HepG2 (cell line): ENCODE data around the gene PODN. TPM values are rescaled to one million over a fixed set of nuclear protein-coding genes. Genes with fewer than 3 reads are reported as not detected.

Source experiments
- ATAC-seq: fragments of 200-7000 bp; cut with Tn5 transposase; 3 replicates; pipeline ENCODE4 v1.9.1; 2020; ENCODE audit warnings: mild to moderate bottlenecking, moderate library complexity
- BruUV-seq: library from RNA; stranded (reverse); fragments of 400-500 nt; replicated peaks from 2 replicates; lab custom pipeline; 2021; lab: Mats Ljungman, UMichigan
- CTCF ChIA-PET: fragments of 300-600 bp; formaldehyde crosslinking; extraction: SDS; loops from one replicate; lab custom pipeline; 2021; ENCODE audit warnings: low total read pairs, inconsistent platforms, low intra/inter-chr PET ratio; lab: Yijun Ruan, JAX
- POLR2A ChIA-PET: fragments of 350-600 bp; sonication (Branson Sonifier 250); formaldehyde crosslinking; loops from one replicate; lab custom pipeline; 2020; ENCODE audit warnings: antibody characterized with exemption, inconsistent platforms; lab: Yijun Ruan, JAX
- DNase-seq: peaks from one replicate; pipeline ENCODE4 v3.0.0-alpha.2; 2015; ENCODE audit warnings: low spot score
- FAIRE-seq: peaks from 3 replicates; lab custom pipeline; 2011; peaks lifted over from hg19 to GRCh38; lab: Jason Lieb, UNC
- H2AFZ ChIP-seq: one replicate; pipeline ENCODE4 v1.6.1; 2011; ENCODE audit warnings: low read length, inconsistent platforms
- H3K27ac ChIP-seq: fragments of 300-600 bp; 3 replicates; pipeline ENCODE4 v1.8.0; 2011; ENCODE audit warnings: mixed run types, mild to moderate bottlenecking, mixed read lengths, low read length, inconsistent platforms; ENCODE audit not compliant: insufficient read depth; ENCODE audit errors: extremely low read length
- H3K27me3 ChIP-seq, 2 experiments: fragments of 200-600 bp in 1 of 2; 2 replicates in 1 of 2; 3 replicates in 1 of 2; pipeline versions ENCODE4 v1.6.0 to v1.8.0; 2011; ENCODE audit warnings: low read length in 2 of 2, mild to moderate bottlenecking in 2 of 2, moderate library complexity in 2 of 2, inconsistent platforms in 1 of 2; ENCODE audit not compliant: insufficient read depth in 2 of 2, control insufficient read depth in 1 of 2
- H3K36me3 ChIP-seq, 2 experiments: fragments of 200-600 bp in 1 of 2; replicated peaks in 1 of 2; 2 replicates in 1 of 2; 3 replicates in 1 of 2; pipeline versions ENCODE4 v1.5.1 to v1.8.0; 2011; ENCODE audit warnings: low read length in 2 of 2, inconsistent platforms in 1 of 2; ENCODE audit not compliant: insufficient read depth in 2 of 2, control insufficient read depth in 1 of 2
- H3K4me1 ChIP-seq: 2 replicates; pipeline ENCODE4 v1.5.1; 2012; ENCODE audit warnings: low read length, inconsistent platforms; ENCODE audit not compliant: insufficient read depth
- H3K4me2 ChIP-seq: 2 replicates; pipeline ENCODE4 v1.6.0; 2011; ENCODE audit warnings: low read depth, low read length, inconsistent platforms
- H3K4me3 ChIP-seq, 3 experiments: fragments of 200-600 bp in 1 of 3; sonication (generic), shearing (Covaris generic) in 1 of 3; replicated peaks in 1 of 3; 2 replicates each; pipeline ENCODE4 v1.5.1; 2011 to 2016; ENCODE audit warnings: low read length in 3 of 3, inconsistent platforms in 2 of 3, low read depth in 2 of 3, mild to moderate bottlenecking in 2 of 3, control low read depth in 1 of 3, mixed read lengths in 1 of 3; ENCODE audit not compliant: insufficient read depth in 1 of 3
- H3K79me2 ChIP-seq: one replicate; pipeline ENCODE4 v1.6.1; 2011; ENCODE audit warnings: low read length, inconsistent platforms; ENCODE audit not compliant: insufficient read depth
- H3K9ac ChIP-seq: 2 replicates; pipeline ENCODE4 v1.6.0; 2011; ENCODE audit warnings: mild to moderate bottlenecking, low read depth, low read length, inconsistent platforms; ENCODE audit not compliant: insufficient read depth
- H3K9me3 ChIP-seq: 2 replicates; pipeline ENCODE4 v1.5.1; 2012; ENCODE audit warnings: mild to moderate bottlenecking, low read length
- H4K20me1 ChIP-seq: 2 replicates; pipeline ENCODE4 v1.6.0; 2011; ENCODE audit warnings: inconsistent platforms, mild to moderate bottlenecking, low read length, moderate library complexity; ENCODE audit not compliant: insufficient read depth
- ADNP ChIP-seq: sonication (generic); formaldehyde crosslinking; IDR thresholded peaks from 2 replicates; pipeline ENCODE4 v1.4.0; 2020; ENCODE audit warnings: missing genetic modification reagents
- PAX8 ChIP-seq: sonication (generic); formaldehyde crosslinking; IDR thresholded peaks from 2 replicates; pipeline ENCODE4 v1.8.0; 2022; ENCODE audit warnings: mild to moderate bottlenecking, missing genetic modification reagents, borderline replicate concordance
- ZNF225 ChIP-seq: sonication (generic); formaldehyde crosslinking; IDR thresholded peaks from 2 replicates; pipeline ENCODE4 v1.4.0; 2020; ENCODE audit warnings: mild to moderate bottlenecking, missing genetic modification reagents
- WGBS: methylation state at CpG from one replicate; pipeline ENCODE4 v1.1.6; 2017; ENCODE audit warnings: low lambda C conversion rate; 5-methylcytosine and 5-hydroxymethylcytosine counted together
- in situ Hi-C: cut with HindIII; loops from 2 replicates; pipeline ENCODE4 v1.10.0; 2017; ENCODE audit warnings: low pct_unique_long_range_greater_than_20kb; ENCODE audit not compliant: extremely low pct_ligation_motif_present
- intact Hi-C: fragments of 100-400 bp; cut with micrococcal nuclease; formaldehyde crosslinking; loops from one replicate; pipeline ENCODE4 v1.10.0; 2022; ENCODE audit not compliant: unreplicated experiment
- polyA plus RNA-seq, 8 experiments: library from polyadenylated mRNA; depleted of rRNA in 3 of 8; stranded (reverse) in 7 of 8; unstranded in 1 of 8; fragments of >200 nt; fragmentation: Illumina TruSeq in 4 of 8; extraction: Trizol in 4 of 8; gene quantifications; 2 replicates each; pipeline versions ENCODE4 v1.2.1 to v1.2.3, GENCODE V29; 2011 to 2016; ENCODE audit warnings: low read depth in 4 of 8, missing spikeins in 1 of 8, mixed read lengths in 1 of 8; ENCODE audit not compliant: insufficient read depth in 1 of 8
- total RNA-seq, 5 experiments: library from RNA; depleted of rRNA; stranded (reverse); fragments of >200 nt; fragmentation: Illumina TruSeq; extraction: Trizol; gene quantifications; 2 replicates each; pipeline ENCODE4 v1.2.3, GENCODE V29; 2016; ENCODE audit warnings: low read depth in 1 of 5
- TF ChIP-seq, protein P1 (sequence below): sonication (generic); formaldehyde crosslinking; IDR thresholded peaks from 2 replicates; pipeline ENCODE4 v1.4.0; 2020; ENCODE audit warnings: mild to moderate bottlenecking, low read depth, missing genetic modification reagents
- TF ChIP-seq, protein P2 (sequence below), 2 experiments: fragments of 450-650 bp in 1 of 2; sonication (generic) in 1 of 2; formaldehyde crosslinking in 1 of 2; IDR thresholded peaks; 2 replicates each; pipeline versions ENCODE4 v1.6.1 to v1.8.0; 2016 to 2022; ENCODE audit warnings: antibody characterized with exemption in 1 of 2, mild to moderate bottlenecking in 1 of 2, missing genetic modification reagents in 1 of 2
- TF ChIP-seq, protein P3 (sequence below): sonication (generic); formaldehyde crosslinking; IDR thresholded peaks from 2 replicates; pipeline ENCODE4 v1.8.1; 2022; ENCODE audit warnings: low read depth, mild to moderate bottlenecking, missing genetic modification reagents

Gene PODN
- total and polyA plus RNA-seq, 2 of the 13 experiments (the other 11 are each of a cell fraction or from before 2014, with no cell fraction given), result 0.13 TPM; not detected in 1

DNA sequence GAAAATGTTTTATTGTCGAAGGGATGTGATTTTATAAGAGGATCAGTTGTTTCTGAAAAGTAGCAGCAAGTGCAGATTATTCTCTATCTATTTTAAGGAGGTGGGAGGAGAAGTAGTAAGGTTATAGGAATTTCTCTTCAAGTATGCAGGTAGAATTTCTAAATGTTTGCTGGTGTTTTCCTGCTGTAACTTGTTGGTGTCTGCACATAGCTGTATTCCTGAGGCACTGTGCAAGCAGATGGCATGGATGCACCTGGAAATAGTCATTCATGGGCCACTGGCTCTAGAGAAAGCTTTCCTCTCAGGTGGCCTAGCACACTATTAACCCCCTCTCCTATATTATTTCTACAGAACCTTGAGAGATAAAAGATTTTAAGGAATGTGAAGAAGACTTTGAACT is 30.3 kb upstream of the PODN start:
- in situ Hi-C loops, result no loop called here
- Histone ChIP-seq H3K9me3 (no peaks in the 10 kb centered on the region), H3K27ac (no peak overlapping the region), H3K9ac (no peak overlapping the region), H3K4me1 (peaks cover under 1% of the 10 kb centered on the region; the same call in 1 of the 2 replicates), H3K4me2 (no peak overlapping the region), H3K27me3 (no peaks in the 10 kb centered on the region), H4K20me1 (no peaks in the 10 kb centered on the region), H3K36me3 (peaks cover 0 to 30% of the 10 kb centered on the region in 2 experiments; a peak in 4 of 5 replicates), H3K79me2 (no peaks in the 10 kb centered on the region), H3K4me3 (no peak overlapping the region)
- FAIRE-seq (no peak), DNase-seq (no peak)
- 88% methylated on average over 1 of the region's 1 CpG for WGBS
- CTCF ChIA-PET, result no interaction called here
- POLR2A ChIA-PET, result no interaction called here
- TF ChIP-seq, protein P1, sequence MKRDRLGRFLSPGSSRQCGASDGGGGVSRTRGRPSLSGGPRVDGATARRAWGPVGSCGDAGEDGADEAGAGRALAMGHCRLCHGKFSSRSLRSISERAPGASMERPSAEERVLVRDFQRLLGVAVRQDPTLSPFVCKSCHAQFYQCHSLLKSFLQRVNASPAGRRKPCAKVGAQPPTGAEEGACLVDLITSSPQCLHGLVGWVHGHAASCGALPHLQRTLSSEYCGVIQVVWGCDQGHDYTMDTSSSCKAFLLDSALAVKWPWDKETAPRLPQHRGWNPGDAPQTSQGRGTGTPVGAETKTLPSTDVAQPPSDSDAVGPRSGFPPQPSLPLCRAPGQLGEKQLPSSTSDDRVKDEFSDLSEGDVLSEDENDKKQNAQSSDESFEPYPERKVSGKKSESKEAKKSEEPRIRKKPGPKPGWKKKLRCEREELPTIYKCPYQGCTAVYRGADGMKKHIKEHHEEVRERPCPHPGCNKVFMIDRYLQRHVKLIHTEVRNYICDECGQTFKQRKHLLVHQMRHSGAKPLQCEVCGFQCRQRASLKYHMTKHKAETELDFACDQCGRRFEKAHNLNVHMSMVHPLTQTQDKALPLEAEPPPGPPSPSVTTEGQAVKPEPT (CRISPR knock-in tag), result no peak
- TF ChIP-seq ADNP (CRISPR knock-in tag) (no peak), ZNF225 (CRISPR knock-in tag) (no peak), PAX8 (no peak)
- TF ChIP-seq, protein P2, sequence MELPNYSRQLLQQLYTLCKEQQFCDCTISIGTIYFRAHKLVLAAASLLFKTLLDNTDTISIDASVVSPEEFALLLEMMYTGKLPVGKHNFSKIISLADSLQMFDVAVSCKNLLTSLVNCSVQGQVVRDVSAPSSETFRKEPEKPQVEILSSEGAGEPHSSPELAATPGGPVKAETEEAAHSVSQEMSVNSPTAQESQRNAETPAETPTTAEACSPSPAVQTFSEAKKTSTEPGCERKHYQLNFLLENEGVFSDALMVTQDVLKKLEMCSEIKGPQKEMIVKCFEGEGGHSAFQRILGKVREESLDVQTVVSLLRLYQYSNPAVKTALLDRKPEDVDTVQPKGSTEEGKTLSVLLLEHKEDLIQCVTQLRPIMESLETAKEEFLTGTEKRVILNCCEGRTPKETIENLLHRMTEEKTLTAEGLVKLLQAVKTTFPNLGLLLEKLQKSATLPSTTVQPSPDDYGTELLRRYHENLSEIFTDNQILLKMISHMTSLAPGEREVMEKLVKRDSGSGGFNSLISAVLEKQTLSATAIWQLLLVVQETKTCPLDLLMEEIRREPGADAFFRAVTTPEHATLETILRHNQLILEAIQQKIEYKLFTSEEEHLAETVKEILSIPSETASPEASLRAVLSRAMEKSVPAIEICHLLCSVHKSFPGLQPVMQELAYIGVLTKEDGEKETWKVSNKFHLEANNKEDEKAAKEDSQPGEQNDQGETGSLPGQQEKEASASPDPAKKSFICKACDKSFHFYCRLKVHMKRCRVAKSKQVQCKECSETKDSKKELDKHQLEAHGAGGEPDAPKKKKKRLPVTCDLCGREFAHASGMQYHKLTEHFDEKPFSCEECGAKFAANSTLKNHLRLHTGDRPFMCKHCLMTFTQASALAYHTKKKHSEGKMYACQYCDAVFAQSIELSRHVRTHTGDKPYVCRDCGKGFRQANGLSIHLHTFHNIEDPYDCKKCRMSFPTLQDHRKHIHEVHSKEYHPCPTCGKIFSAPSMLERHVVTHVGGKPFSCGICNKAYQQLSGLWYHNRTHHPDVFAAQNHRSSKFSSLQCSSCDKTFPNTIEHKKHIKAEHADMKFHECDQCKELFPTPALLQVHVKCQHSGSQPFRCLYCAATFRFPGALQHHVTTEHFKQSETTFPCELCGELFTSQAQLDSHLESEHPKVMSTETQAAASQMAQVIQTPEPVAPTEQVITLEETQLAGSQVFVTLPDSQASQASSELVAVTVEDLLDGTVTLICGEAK (IDR thresholded peaks at IDR 0.05), result no peak
- TF ChIP-seq, protein P2 (CRISPR knock-in tag; IDR thresholded peaks at IDR 0.05), result no peak
- TF ChIP-seq, protein P3, sequence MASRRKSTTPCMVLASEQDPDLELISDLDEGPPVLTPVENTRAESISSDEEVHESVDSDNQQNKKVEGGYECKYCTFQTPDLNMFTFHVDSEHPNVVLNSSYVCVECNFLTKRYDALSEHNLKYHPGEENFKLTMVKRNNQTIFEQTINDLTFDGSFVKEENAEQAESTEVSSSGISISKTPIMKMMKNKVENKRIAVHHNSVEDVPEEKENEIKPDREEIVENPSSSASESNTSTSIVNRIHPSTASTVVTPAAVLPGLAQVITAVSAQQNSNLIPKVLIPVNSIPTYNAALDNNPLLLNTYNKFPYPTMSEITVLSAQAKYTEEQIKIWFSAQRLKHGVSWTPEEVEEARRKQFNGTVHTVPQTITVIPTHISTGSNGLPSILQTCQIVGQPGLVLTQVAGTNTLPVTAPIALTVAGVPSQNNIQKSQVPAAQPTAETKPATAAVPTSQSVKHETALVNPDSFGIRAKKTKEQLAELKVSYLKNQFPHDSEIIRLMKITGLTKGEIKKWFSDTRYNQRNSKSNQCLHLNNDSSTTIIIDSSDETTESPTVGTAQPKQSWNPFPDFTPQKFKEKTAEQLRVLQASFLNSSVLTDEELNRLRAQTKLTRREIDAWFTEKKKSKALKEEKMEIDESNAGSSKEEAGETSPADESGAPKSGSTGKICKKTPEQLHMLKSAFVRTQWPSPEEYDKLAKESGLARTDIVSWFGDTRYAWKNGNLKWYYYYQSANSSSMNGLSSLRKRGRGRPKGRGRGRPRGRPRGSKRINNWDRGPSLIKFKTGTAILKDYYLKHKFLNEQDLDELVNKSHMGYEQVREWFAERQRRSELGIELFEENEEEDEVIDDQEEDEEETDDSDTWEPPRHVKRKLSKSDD (CRISPR knock-in tag), result no peak
- TF ChIP-seq, all 625 proteins: peak for 0
- no TSS peak for BruUV-seq
- ATAC-seq, result no peak
- intact Hi-C loops, result no loop called here
- H2AFZ ChIP-seq, result no peak overlapping the region
